HG02763 (cell line): Measurements from ENCODE around the gene NRXN3.

ENCODE experiments used
- ATAC-seq: cut with Tn5 transposase; IDR thresholded peaks from one replicate; pipeline ENCODE4 v1.9.1; 2021; ENCODE audit warnings: mild to moderate bottlenecking, moderate library complexity; ENCODE audit not compliant: unreplicated experiment

Gene NRXN3

GRCh38 chr14:78863143-78863542, 693.0 kb downstream of the NRXN3 start:
- no peak for ATAC-seq

GRCh38 chr14:78872837-78873236, 702.7 kb downstream of the NRXN3 start:
- ATAC-seq: no peak

DNA sequence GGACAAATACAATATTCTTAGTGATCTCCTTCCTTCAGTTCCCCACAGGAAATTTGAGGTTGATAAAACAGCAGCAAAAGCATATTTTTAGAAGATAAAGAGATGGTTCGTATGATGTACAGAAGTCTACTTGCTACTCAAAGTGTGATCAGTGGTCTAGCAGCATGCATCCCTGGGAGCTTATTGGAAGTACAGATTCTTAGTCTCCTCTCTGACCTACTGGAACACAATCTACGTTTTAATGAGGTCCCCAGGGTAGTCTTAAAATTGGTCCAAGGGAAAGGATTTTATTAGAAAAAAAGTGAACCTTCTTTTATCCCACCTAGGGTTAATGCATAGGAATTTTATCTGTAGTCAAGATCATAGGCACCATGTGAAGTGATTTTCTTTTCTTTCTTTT, 703.4 kb downstream of the NRXN3 start:
- no peak for ATAC-seq

DNA sequence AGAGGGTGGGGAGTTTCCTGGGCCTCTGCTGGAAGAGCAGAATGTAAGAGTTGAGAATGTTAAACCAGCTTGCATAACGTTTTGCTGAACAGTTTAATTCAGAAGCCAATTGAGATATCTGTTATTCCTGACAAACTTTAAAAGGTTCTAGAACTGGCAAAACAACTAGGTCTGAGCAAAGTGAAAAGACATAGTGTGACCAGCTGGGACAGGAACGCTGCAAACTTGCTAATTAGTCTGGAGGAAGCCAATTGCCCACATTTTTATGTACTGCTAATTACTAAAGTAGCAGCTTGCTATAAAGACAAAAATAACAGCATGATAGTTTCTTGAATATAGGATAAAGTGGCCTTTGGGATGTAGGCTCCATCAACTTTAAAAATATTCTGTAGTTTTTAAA, 704.9 kb downstream of the NRXN3 start:
- ATAC-seq: no peak

GRCh38 chr14:78885884-78886283, 715.7 kb downstream of the NRXN3 start:
- no peak for ATAC-seq

DNA sequence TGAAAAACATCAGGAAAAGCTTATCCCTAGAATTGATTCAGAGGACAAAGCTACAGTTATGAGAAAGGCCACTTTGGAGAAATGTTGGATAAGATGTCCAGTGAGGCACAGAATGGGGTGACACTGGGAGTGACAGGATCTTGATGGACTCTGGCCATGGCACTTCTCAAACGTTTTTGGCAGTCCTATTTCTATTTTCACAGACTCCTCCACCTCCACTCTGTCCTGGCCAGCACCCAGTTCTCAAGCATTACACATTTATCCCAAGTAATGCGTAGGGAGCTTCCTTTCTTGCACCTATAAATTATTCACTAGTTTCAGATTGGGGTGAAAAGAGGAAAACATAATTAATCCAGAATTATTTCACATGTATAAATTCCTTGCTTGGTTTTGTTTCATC, 727.3 kb downstream of the NRXN3 start:
- ATAC-seq: no peak

- no peak for ATAC-seq
Observed at GRCh38 chr14:78902010-78902623, 731.9 kb downstream of the NRXN3 start.

DNA sequence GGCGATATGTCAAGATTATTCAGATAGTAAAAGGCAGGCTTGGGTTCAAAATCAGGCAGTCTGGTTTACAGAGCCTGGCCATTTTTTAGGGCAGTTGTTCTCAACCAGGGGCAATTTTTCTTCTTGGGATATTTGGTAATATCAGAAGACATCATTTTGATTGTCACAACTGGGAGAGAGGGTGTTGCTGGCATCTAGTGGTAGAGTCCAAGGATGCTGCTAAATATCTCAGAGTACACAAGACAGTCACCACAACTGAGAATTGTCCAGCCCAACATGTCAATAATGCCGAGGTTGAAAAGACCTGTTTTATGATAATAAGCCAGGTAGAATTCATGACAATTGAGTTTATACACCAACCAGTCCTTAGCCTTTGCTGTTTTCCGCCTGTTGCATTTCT, 733.9 kb downstream of the NRXN3 start:
- ATAC-seq: no peak

GRCh38 chr14:78917462-78917861, 747.3 kb downstream of the NRXN3 start:
- no peak for ATAC-seq

- no peak for ATAC-seq
Observed at GRCh38 chr14:78921856-78922255, 751.7 kb downstream of the NRXN3 start.

GRCh38 chr14:78927261-78927660, 757.1 kb downstream of the NRXN3 start:
- ATAC-seq: no peak

GRCh38 chr14:78933166-78933565, 763.0 kb downstream of the NRXN3 start:
- no peak for ATAC-seq

DNA sequence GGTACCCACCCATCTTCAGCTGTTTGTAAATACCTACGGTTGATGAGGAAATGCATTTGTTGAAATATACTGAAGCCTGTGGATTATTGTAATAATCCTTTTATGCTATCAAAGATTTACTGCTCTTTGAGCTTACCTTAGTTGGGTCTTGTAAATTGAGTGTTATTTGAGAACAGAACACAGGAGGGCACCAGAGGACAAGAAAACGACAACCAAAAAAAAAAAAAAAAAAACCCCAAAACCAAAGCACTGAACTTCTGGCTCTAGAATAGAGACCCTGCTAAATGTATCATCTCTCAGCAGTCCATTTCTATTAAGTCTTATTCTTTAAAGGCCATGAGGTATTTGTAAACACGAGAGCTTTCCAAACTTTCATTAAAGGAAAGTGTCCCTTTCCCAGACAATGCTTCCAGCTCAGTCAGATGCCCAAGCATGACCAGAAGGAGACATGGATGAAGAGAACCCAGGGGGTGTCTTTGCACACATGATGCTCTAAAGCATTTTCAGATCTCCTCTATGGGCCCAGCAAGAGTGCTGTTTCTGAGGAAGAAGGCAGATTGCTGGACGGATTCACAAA, 763.9 kb downstream of the NRXN3 start:
- no peak for ATAC-seq

- ATAC-seq: no peak
Observed at GRCh38 chr14:78946949-78947348, 776.8 kb downstream of the NRXN3 start.

- ATAC-seq: no peak
Observed at GRCh38 chr14:78947681-78948080, 777.5 kb downstream of the NRXN3 start.

DNA sequence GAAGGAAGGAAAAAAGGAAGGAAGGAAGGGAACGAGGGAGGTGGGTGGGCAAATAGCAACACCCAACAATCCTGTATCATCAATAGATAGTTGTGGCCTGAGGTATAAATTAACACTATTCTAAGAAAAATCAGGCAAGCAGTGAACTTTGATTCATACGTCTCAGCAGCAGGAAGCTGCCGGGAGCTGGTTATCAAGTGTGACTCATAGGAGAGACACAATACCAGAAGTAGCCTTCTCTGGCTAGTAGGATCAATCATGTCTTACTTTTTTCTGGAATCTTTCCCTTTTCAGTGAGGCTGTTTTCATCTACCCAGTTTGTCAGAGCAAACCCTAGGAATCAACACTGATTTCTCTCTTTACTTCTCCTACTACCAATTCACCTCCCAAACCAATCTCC, 780.5 kb downstream of the NRXN3 start:
- no peak for ATAC-seq

DNA sequence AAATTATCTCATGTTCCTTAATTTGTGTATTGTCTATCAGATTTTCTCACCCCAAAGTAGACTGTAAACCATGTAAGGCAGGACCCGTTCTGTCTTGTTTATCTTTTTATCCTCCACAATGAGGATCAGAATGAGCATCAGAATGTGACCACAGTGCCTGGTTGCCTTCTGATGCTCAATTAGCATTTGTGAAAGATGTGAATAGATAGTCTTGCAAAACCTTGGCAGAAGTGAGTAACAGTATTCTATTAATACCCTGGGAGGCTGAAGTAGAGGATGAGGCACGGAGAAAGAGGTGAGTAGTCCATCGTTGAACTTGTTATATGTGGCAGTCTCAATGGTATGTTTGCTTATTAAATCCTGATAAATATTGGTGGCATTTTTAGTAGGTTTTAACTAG, 781.4 kb downstream of the NRXN3 start:
- ATAC-seq: no peak

DNA sequence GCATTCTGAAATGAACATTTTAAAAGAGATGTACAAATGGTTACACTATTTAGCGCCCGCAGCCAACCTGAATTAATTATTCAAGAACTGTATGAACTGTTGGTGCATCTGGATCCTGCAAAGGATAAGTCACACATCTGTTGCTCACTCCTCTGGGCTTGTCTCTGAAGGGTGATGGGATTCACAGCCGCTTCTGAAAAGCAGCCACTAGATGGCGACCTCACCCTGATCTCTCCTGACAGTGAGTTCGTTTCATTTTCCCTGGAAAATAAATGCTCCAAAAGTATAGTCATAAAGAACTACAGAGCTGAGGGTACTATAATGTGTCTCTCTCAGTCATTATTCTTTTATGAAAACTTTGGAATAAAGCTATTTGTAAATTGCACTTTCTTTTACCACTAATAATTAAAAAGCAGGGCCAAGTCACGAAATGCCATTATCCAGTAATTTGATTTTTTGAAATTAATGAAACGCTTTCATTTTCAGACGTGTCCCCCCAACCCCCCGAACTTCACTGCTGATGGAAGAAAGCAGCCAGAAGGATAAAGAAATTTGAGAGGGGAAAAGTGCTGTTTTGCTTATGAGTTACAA, 789.6 kb downstream of the NRXN3 start:
- ATAC-seq: no peak

DNA sequence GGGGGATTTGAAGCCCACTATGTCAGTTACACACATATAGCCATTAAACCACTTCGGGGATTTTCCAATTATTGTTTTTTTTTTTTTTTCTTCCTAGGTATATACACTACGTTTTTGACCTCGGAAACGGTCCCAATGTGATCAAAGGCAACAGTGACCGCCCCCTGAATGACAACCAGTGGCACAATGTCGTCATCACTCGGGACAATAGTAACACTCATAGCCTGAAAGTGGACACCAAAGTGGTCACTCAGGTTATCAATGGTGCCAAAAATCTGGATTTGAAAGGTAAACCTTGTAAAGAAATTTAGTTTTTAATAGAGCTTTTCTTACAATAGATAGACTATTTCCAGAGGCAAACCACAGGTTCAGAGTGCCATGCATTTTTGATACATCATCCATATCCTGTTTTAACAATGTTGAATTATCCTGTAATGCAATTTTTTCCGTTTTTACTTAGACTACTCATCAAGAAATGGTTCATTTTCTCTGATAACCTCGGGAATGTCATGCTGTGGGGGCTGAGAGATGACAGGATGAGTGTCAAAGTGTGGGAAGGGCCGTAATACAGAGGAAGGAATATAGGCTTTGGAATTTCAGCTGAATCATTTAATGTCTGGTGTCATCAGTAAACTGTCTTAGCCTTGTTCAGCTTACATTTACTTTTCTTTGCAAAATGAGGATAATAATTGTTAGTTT, 797.1 kb downstream of the NRXN3 start:
- ATAC-seq: no peak

- no peak for ATAC-seq
Observed at GRCh38 chr14:78968265-78968664, 798.1 kb downstream of the NRXN3 start.

GRCh38 chr14:78970677-78971076, 800.5 kb downstream of the NRXN3 start:
- no peak for ATAC-seq

DNA sequence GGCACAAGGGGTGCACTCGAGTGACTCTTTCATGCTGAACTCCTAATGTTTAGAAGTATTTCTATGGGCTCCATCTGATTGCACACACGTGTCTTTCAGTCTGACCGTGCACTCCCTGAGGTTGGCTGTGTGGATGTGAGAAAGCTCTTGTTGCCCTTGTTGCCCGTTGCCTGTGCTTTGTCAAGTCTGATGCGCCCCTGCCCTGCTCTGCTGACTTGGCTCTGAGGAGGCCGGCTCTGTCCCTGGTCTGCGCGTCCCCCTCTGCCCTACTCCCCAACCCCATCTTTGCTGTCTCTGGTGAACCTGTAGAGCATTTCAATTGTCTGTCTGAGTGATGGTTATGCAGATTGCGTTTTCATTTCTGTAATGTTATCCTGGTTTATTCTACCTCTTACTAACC, 802.3 kb downstream of the NRXN3 start:
- no peak for ATAC-seq
